Spleen (tissue), 11 donors: Measurements from ENCODE around the gene SET. TPM values are rescaled to one million over a fixed set of nuclear protein-coding genes. Genes with fewer than 3 reads are reported as not detected.

Experiments
- DNase-seq: peaks from one replicate; pipeline ENCODE4 v3.0.0-alpha.2; 2020
- H3K27ac ChIP-seq, 8 donors: fragments of 200-600 bp; sonication (generic) in 7 of 8; 1 replicate in 4 of 8; 2 replicates in 4 of 8; pipeline versions ENCODE4 v1.5.0 to v1.8.0; 2016 to 2021; ENCODE audit warnings: inconsistent platforms in 4 of 8, mild to moderate bottlenecking in 4 of 8, moderate library complexity in 1 of 8
- H3K27me3 ChIP-seq, 7 donors: fragments of 200-600 bp; sonication (generic) in 6 of 7; replicated peaks in 1 of 7; 1 replicate in 4 of 7; 2 replicates in 3 of 7; pipeline versions ENCODE4 v1.5.0 to v1.8.0; 2016 to 2021; ENCODE audit warnings: inconsistent platforms in 3 of 7, mild to moderate bottlenecking in 1 of 7
- H3K36me3 ChIP-seq, 6 donors: fragments of 200-600 bp; sonication (generic) in 5 of 6; 1 replicate in 4 of 6; 2 replicates in 2 of 6; pipeline versions ENCODE4 v1.5.0 to v1.8.0; 2016 to 2021; ENCODE audit warnings: inconsistent platforms in 2 of 6
- H3K4me1 ChIP-seq, 6 donors: fragments of 200-600 bp; sonication (generic) in 5 of 6; 1 replicate in 3 of 6; 2 replicates in 3 of 6; pipeline versions ENCODE4 v1.5.0 to v1.8.0; 2016 to 2021; ENCODE audit warnings: inconsistent platforms in 3 of 6
- H3K4me3 ChIP-seq, 8 donors: fragments of 200-600 bp; sonication (generic) in 7 of 8; 1 replicate in 4 of 8; 2 replicates in 4 of 8; pipeline versions ENCODE4 v1.5.0 to v1.8.0; 2016 to 2021; ENCODE audit warnings: inconsistent platforms in 4 of 8, mild to moderate bottlenecking in 4 of 8, moderate library complexity in 2 of 8
- H3K9me3 ChIP-seq, 8 donors: fragments of 200-600 bp; sonication (generic) in 7 of 8; 1 replicate in 4 of 8; 2 replicates in 4 of 8; pipeline versions ENCODE4 v1.5.0 to v1.8.0; 2016 to 2021; ENCODE audit warnings: inconsistent platforms in 4 of 8
- CTCF ChIP-seq, 11 experiments: fragments of 200-600 bp in 7 of 11; fragments of 450-650 bp in 4 of 11; sonication (generic) in 4 of 11; IDR thresholded peaks in 8 of 11; conservative IDR thresholded peaks in 3 of 11; 1 replicate in 7 of 11; 2 replicates in 4 of 11; pipeline versions ENCODE4 v1.4.0 to v1.8.0; 2016 to 2021; ENCODE audit warnings: antibody characterized with exemption in 11 of 11, inconsistent platforms in 4 of 11, mild to moderate bottlenecking in 1 of 11
- POLR2A ChIP-seq, 3 donors: fragments of 450-650 bp; IDR thresholded peaks; one replicate each; pipeline ENCODE4 v1.5.1; 2017; ENCODE audit warnings: antibody characterized with exemption in 3 of 3, mild to moderate bottlenecking in 1 of 3
- POLR2AphosphoS5 ChIP-seq, 3 donors: sonication (generic); formaldehyde crosslinking; IDR thresholded peaks; one replicate each; pipeline ENCODE4 v1.5.1; 2017; ENCODE audit warnings: antibody characterized with exemption in 3 of 3
- WGBS, 5 donors: extraction: QIAGEN DNeasy Blood & Tissue Kit in 3 of 5; methylation state at CpG; one replicate each; pipeline versions ENCODE4 v1.1.5 to v1.1.7; 2013 to 2018; 5-methylcytosine and 5-hydroxymethylcytosine counted together
- intact Hi-C: fragments of 100-400 bp; cut with DNase I; formaldehyde crosslinking; loops from one replicate; pipeline ENCODE4 v1.15.0; 2023; ENCODE audit warnings: low total_unique reads
- polyA plus RNA-seq, 3 donors: library from polyadenylated mRNA; stranded (reverse); fragments of 200-250 nt; gene quantifications; one replicate each; pipeline ENCODE4 v1.2.1, GENCODE V29; 2013
- total RNA-seq, 7 donors: library from RNA; depleted of rRNA in 3 of 7; stranded (reverse); fragments of >200 nt in 3 of 7; fragmentation: NEBNext Ultra II Directional in 4 of 7; extraction: Animal tissue kit (Norgen Biotek cat#: 25700) in 4 of 7; gene quantifications; one replicate each; pipeline versions ENCODE4 v1.1.0 to v1.2.1, GENCODE V29; 2016 to 2021
- donor health status: healthy with polysubstance abuse.
- donor health status: DM: no; HTN: no; CAD: no; lungs with moderate emphysema.
- donor health status: DM: no; HTN: no; CAD: no.
- donor health status: Bipolar disorder and iron deficiency.
- donor health status: healthy.
- donor health status: DM: no; HTN: no; CAD: no.
- donor health status: DM: yes; HTN: yes; CAD: no.

SET gene
- total and polyA plus RNA-seq, 10 donors: 127 to 251 (median 205) TPM

- WGBS, 5 donors: 72 to 93% (median 89%) methylated on average over 5 to 8 of the region's 8 CpGs
- peaks cover 0 to 77% (median 23%) of the 10 kb centered on the region in 6 donors for H3K36me3 ChIP-seq
- no peak overlapping the region for H3K4me3 ChIP-seq
- H3K27me3 ChIP-seq: no peaks in the 10 kb centered on the region
- DNase-seq: peak; percentile 40
- TF ChIP-seq POLR2A (IDR thresholded peaks at IDR 0.05): no peak
- no peak for TF ChIP-seq POLR2AphosphoS5 (IDR thresholded peaks at IDR 0.05)
- TF ChIP-seq CTCF (IDR thresholded peaks at IDR 0.05 in 8 of 11, conservative IDR thresholded peaks at IDR 0.05 in 3 of 11): no peak
- intact Hi-C loops: no loop called here
- no peak overlapping the region for H3K27ac ChIP-seq
- peaks cover 0 to 14% (median 9%) of the 10 kb centered on the region in 6 donors for H3K4me1 ChIP-seq
- no peaks in the 10 kb centered on the region for H3K9me3 ChIP-seq
Observed at GRCh38 chr9:128718047-128718446, 29.0 kb downstream of the SET start.

GRCh38 chr9:128718475-128718874, 29.5 kb downstream of the SET start:
- no peaks in the 10 kb centered on the region for H3K9me3 ChIP-seq
- TF ChIP-seq CTCF (IDR thresholded peaks at IDR 0.05 in 8 of 11, conservative IDR thresholded peaks at IDR 0.05 in 3 of 11) (no peak), POLR2A (IDR thresholded peaks at IDR 0.05) (no peak), POLR2AphosphoS5 (IDR thresholded peaks at IDR 0.05) (no peak)
- WGBS, 5 donors: 81 to 96% (median 90%) methylated on average over 5 of the region's 5 CpGs
- intact Hi-C loops: no loop called here
- H3K4me1 ChIP-seq: peaks cover 0 to 18% (median 13%) of the 10 kb centered on the region in 6 donors
- no peaks in the 10 kb centered on the region for H3K27me3 ChIP-seq
- DNase-seq: no peak
- H3K4me3 ChIP-seq: no peak overlapping the region
- peaks cover 0 to 73% (median 23%) of the 10 kb centered on the region in 6 donors for H3K36me3 ChIP-seq
- no peak overlapping the region for H3K27ac ChIP-seq

GRCh38 chr9:128719919-128720605, 31.0 kb downstream of the SET start:
- H3K36me3 ChIP-seq: peaks cover 0 to 57% (median 23%) of the 10 kb centered on the region in 6 donors
- H3K27me3 ChIP-seq: no peaks in the 10 kb centered on the region
- no peak overlapping the region for H3K4me3 ChIP-seq
- no peaks in the 10 kb centered on the region for H3K9me3 ChIP-seq
- TF ChIP-seq POLR2AphosphoS5 (IDR thresholded peaks at IDR 0.05) (no peak), POLR2A (IDR thresholded peaks at IDR 0.05) (no peak), CTCF (IDR thresholded peaks at IDR 0.05 in 8 of 11, conservative IDR thresholded peaks at IDR 0.05 in 3 of 11) (no peak)
- no peak overlapping the region for H3K27ac ChIP-seq
- H3K4me1 ChIP-seq: peaks cover 4 to 34% (median 23%) of the 10 kb centered on the region in 6 donors
- WGBS, 5 donors: 92 to 96% (median 95%) methylated on average over 8 to 30 of the region's 30 CpGs
- intact Hi-C loops: no loop called here
- DNase-seq: no peak

GRCh38 chr9:128720841-128721486, 31.9 kb downstream of the SET start:
- Histone ChIP-seq H3K4me1 (peaks cover 4 to 41% (median 27%) of the 10 kb centered on the region in 6 donors), H3K9me3 (no peaks in the 10 kb centered on the region), H3K36me3 (peaks cover 0 to 49% (median 23%) of the 10 kb centered on the region in 6 donors), H3K27ac (no peak overlapping the region), H3K27me3 (no peaks in the 10 kb centered on the region), H3K4me3 (no peak overlapping the region)
- 89 to 95% (median 93%) methylated on average over 22 of the region's 22 CpGs for WGBS, 5 donors
- DNase-seq: no peak
- intact Hi-C loops: no loop called here
- no peak for TF ChIP-seq CTCF (IDR thresholded peaks at IDR 0.05 in 8 of 11, conservative IDR thresholded peaks at IDR 0.05 in 3 of 11)
- TF ChIP-seq POLR2A (IDR thresholded peaks at IDR 0.05): no peak
- no peak for TF ChIP-seq POLR2AphosphoS5 (IDR thresholded peaks at IDR 0.05)
